ENCODE data around the gene C19orf33. TPM values are rescaled to one million over a fixed set of nuclear protein-coding genes. Genes with fewer than 3 reads are reported as not detected.

C19orf33 gene
- total and polyA plus RNA-seq, 2 of the 8 experiments (the other 6 are each of a cell fraction or from before 2014, with no cell fraction given): 6.0 to 36.0 TPM

DNA sequence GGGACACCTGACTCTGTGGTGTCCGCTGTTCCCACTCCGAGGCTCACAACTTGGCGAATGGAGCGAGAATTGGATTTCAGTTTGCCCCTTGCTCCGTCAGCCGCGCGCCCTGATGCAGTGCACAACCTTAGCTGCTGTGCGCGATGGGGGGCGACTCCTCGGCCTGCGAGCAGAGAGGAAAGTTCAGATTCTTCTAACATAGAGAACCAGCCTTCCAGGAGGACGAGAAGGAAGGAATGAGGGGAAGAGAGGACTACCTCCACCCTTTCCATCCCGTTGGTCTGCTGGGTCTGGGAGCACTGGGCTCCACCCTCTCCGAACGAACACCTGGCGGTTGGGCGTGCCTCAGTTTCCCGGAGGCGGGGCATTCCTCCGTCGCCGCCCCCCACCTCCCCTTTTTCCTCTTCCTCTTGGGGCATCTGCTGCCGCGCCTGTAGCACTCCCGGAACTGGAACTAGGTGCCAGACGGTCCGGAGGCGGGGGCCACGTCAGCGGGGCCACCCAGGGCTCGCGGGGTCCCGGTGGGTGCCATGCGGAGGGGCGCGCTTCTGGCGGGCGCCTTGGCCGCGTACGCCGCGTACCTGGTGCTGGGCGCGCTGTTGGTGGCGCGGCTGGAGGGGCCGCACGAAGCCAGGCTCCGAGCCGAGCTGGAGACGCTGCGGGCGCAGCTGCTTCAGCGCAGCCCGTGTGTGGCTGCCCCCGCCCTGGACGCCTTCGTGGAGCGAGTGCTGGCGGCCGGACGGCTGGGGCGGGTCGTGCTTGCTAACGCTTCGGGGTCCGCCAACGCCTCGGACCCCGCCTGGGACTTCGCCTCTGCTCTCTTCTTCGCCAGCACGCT, 15.6 kb downstream of the C19orf33 start, which contains the start of gene KCNK6:
Gene KCNK6 (plus strand): TSS at position 425 of the 838 bp plus-strand sequence. CDS start 106 bp downstream, at position 531.
- 0 out of 2 replicates have a peak within 1 kb of the TSS, but pooled peaks have one; percentile 15 for H2AK5ac ChIP-seq (ENCODE audit: low read depth, low read length)
- H2BK20ac ChIP-seq (ENCODE audit: low read length): peak within 1 kb of the TSS; percentile 34; the same call in 1 of the 2 replicates
- peak within 1 kb of the TSS; percentile 9; the same call in 1 of the 2 replicates for H2BK5ac ChIP-seq (ENCODE audit: low read depth, low read length)
- 3% methylated on average over 62 of the region's 76 CpGs; no CpG with 5 or more reads in 1 of the 2 experiments for WGBS, 2 experiments (ENCODE audit: extremely low coverage in 1 of 2, insufficient coverage in 1 of 2, insufficient read length in 1 of 2, insufficient replicate concordance in 2 of 2, low coverage in 1 of 2, low lambda C conversion rate in 2 of 2, missing lambda C conversion rate in 1 of 2)
- peaks cover 0 to 4% of the 10 kb centered on the region in 2 experiments for H4K20me1 ChIP-seq (replicated peaks in 1 of 2; ENCODE audit: control insufficient read depth in 1 of 2, insufficient read depth in 2 of 2, low read length in 2 of 2)
- DNase-seq (ENCODE audit: low read depth in 1 of 2, low spot score in 2 of 2): peak in 1 of 2 experiments; percentile 87
- CTCF ChIA-PET (ENCODE audit: partially characterized antibody): interaction anchor here (0.5 to 3.6 kb wide), 18 partner anchors 8 to 179 kb away, joined by 3 to 24 read pairs (median 4); partner anchors contain the start of genes C19orf33, CATSPERG, GGN and SPINT2
- H3K18ac ChIP-seq (ENCODE audit: extremely low read depth, low read length): peak within 1 kb of the TSS; percentile 95
- peaks cover 15% of the 10 kb centered on the region; the same call in 1 of the 2 replicates for H3K23me2 ChIP-seq (ENCODE audit: low read depth, low read length)
- peaks cover 0 to 3% of the 10 kb centered on the region in 2 experiments; a peak in 1 of 4 replicates for H3K79me2 ChIP-seq (ENCODE audit: control insufficient read depth in 1 of 2, insufficient read depth in 2 of 2, low read length in 2 of 2)
- no peak within 1 kb of the TSS for H3K23ac ChIP-seq (ENCODE audit: insufficient read length)
- H3K27ac ChIP-seq (ENCODE audit: low read depth, low read length): no peak within 1 kb of the TSS
- peak within 1 kb of the TSS; percentile 40; the same call in 1 of the 2 replicates for H2BK12ac ChIP-seq (ENCODE audit: low read depth, low read length)
- H3K56ac ChIP-seq (replicated peaks; ENCODE audit: insufficient read length, low read depth, low read length): no peak within 1 kb of the TSS
- H3K4ac ChIP-seq (replicated peaks; ENCODE audit: insufficient read length, low read depth, low read length): no peak within 1 kb of the TSS
- H2AFZ ChIP-seq (ENCODE audit: low read length): peak within 1 kb of the TSS; percentile 79; the same call in 1 of the 2 replicates
- H2BK120ac ChIP-seq (replicated peaks; ENCODE audit: low read depth, low read length): no peak within 1 kb of the TSS
- peak within 1 kb of the TSS; percentile 86 for H4K8ac ChIP-seq (ENCODE audit: extremely low read depth, insufficient read depth, low read length)
- H3K4me2 ChIP-seq (ENCODE audit: insufficient read depth in 1 of 2, low read depth in 2 of 2, low read length in 2 of 2): peak within 1 kb of the TSS; percentile 87 to 89
- H3K9ac ChIP-seq (replicated peaks in 1 of 4; ENCODE audit: extremely low read depth in 1 of 4, low read depth in 3 of 4, low read length in 3 of 4): peak within 1 kb of the TSS in 3 of 4 experiments; percentile 48 to 70 (median 56); a peak in 6 of 7 replicates
- peak within 1 kb of the TSS; percentile 52 to 76 (median 64) for H3K4me3 ChIP-seq (ENCODE audit: extremely low read depth in 1 of 4, insufficient read depth in 2 of 4, low read depth in 3 of 4, low read length in 4 of 4)
- H2BK15ac ChIP-seq (ENCODE audit: low read length): peak within 1 kb of the TSS; percentile 95; the same call in 1 of the 2 replicates
- H4K91ac ChIP-seq (replicated peaks; ENCODE audit: insufficient read length, low read length): peak within 1 kb of the TSS; percentile 45
- 0 out of 8 replicates have a peak, but pooled peaks cover 0 to 2% (median 0%) of the 10 kb centered on the region in 4 experiments for H3K36me3 ChIP-seq (ENCODE audit: control insufficient read depth in 2 of 4, insufficient read depth in 4 of 4, low read length in 3 of 4)
- H4K5ac ChIP-seq (ENCODE audit: insufficient read length, low read depth, low read length): no peak within 1 kb of the TSS
- no peak within 1 kb of the TSS for H3K14ac ChIP-seq (ENCODE audit: insufficient read length)
- no peak for FAIRE-seq
- peaks cover 0 to 8% (median 3%) of the 10 kb centered on the region in 4 experiments; a peak in 5 of 7 replicates for H3K4me1 ChIP-seq (replicated peaks in 1 of 4; ENCODE audit: control insufficient read depth in 3 of 4, insufficient read depth in 4 of 4, low read length in 3 of 4)
- peaks cover 0 to 33% (median 18%) of the 10 kb centered on the region in 4 experiments; a peak in 6 of 7 replicates for H3K27me3 ChIP-seq (replicated peaks in 1 of 4; ENCODE audit: control insufficient read depth in 3 of 4, extremely low read depth in 1 of 4, insufficient read depth in 3 of 4, low read length in 3 of 4)
- H3K79me1 ChIP-seq (ENCODE audit: low read depth, low read length): peaks cover 3% of the 10 kb centered on the region; the same call in 1 of the 2 replicates
- H3K9me3 ChIP-seq (ENCODE audit: insufficient read depth in 2 of 2, low read depth in 1 of 2, low read length in 1 of 2): no peaks in the 10 kb centered on the region
- POLR2A ChIA-PET (ENCODE audit: partially characterized antibody): interaction anchor here (0.7 to 2.0 kb wide), 12 partner anchors 9 to 68 kb away, joined by 3 to 7 read pairs (median 4); partner anchors contain the start of genes C19orf33 and SPINT2
- TF ChIP-seq MAFK (IDR thresholded peaks at IDR 0.05; ENCODE audit: low read depth, low read length) (no peak), GABPA (IDR thresholded peaks at IDR 0.05; ENCODE audit: borderline replicate concordance, insufficient read depth, low read length) (peak; percentile 52; the same call in 1 of the 2 replicates), RBBP5 (IDR thresholded peaks at IDR 0.05; ENCODE audit: borderline replicate concordance, low read depth, low read length) (peak; percentile 93; the same call in 1 of the 2 replicates), JUN (IDR thresholded peaks at IDR 0.05; ENCODE audit: low read depth, low read length) (no peak), POLR2AphosphoS5 (IDR thresholded peaks at IDR 0.05; ENCODE audit: low read depth, low read length) (peak; percentile 25; the same call in 1 of the 2 replicates), HDAC6 (IDR thresholded peaks at IDR 0.05; ENCODE audit: low read depth, low read length) (no peak), CTBP2 (IDR thresholded peaks at IDR 0.05; ENCODE audit: borderline replicate concordance, insufficient read depth, insufficient read length, low read length) (no peak), TCF12 (IDR thresholded peaks at IDR 0.05; ENCODE audit: low read depth, low read length) (0 out of 2 replicates have a peak, but pooled peaks have one; percentile 13), BCL11A (IDR thresholded peaks at IDR 0.05; ENCODE audit: low read depth in 2 of 2, low read length in 2 of 2) (no peak)

Data from H1 (cell line).